Naive thymus-derived CD4-positive, alpha-beta T cell (primary cell): ENCODE measurements around the gene SUCLG2. TPM values are rescaled to one million over a fixed set of nuclear protein-coding genes. Genes with fewer than 3 reads are reported as not detected.

Experiments used
- ATAC-seq: fragments of 150-1000 bp; cut with Tn5 transposase; 2 replicates; pipeline ENCODE4 v1.10.0; 2021; ENCODE audit warnings: mild to moderate bottlenecking, moderate library complexity
- CTCF ChIA-PET: fragments of 350-600 bp; sonication (Branson Sonifier 250); formaldehyde crosslinking; loops from one replicate; lab custom pipeline; 2021; ENCODE audit warnings: antibody characterized with exemption; lab: Charles Lee
- POLR2A ChIA-PET: fragments of 350-600 bp; sonication (Branson Sonifier 250); formaldehyde crosslinking; loops from one replicate; lab custom pipeline; 2021; ENCODE audit warnings: antibody characterized with exemption, inconsistent platforms; lab: Charles Lee
- DNase-seq, 9 donors: peaks; one replicate each; pipeline versions ENCODE4 v3.0.0 to v3.0.0-alpha.2; 2020 to 2022; ENCODE audit warnings: mixed read lengths in 1 of 9
- H3K27ac ChIP-seq: one replicate; pipeline ENCODE4 v1.7.0; 2013; ENCODE audit warnings: mild to moderate bottlenecking, low read depth, low read length, moderate library complexity
- H3K27me3 ChIP-seq, 2 donors: one replicate each; pipeline ENCODE4 v1.7.0; 2013; ENCODE audit warnings: low read length in 2 of 2, mild to moderate bottlenecking in 2 of 2, moderate library complexity in 2 of 2; ENCODE audit not compliant: control insufficient read depth in 2 of 2, insufficient read depth in 2 of 2
- H3K36me3 ChIP-seq, 3 experiments: 1 replicate in 2 of 3; 2 replicates in 1 of 3; pipeline ENCODE4 v1.7.0; 2013; ENCODE audit warnings: low read length in 3 of 3, mild to moderate bottlenecking in 3 of 3, moderate library complexity in 1 of 3; ENCODE audit not compliant: insufficient read depth in 3 of 3, control insufficient read depth in 2 of 3
- H3K4me1 ChIP-seq, 2 donors: one replicate each; pipeline ENCODE4 v1.7.0; 2013; ENCODE audit warnings: low read length in 2 of 2, mild to moderate bottlenecking in 2 of 2, moderate library complexity in 1 of 2; ENCODE audit not compliant: control insufficient read depth in 2 of 2, insufficient read depth in 2 of 2
- H3K4me3 ChIP-seq: 2 replicates; pipeline ENCODE4 v1.7.0; 2013; ENCODE audit warnings: mild to moderate bottlenecking, low read length
- H3K9me3 ChIP-seq, 3 experiments: 1 replicate in 2 of 3; 2 replicates in 1 of 3; pipeline ENCODE4 v1.7.0; 2013; ENCODE audit warnings: low read length in 3 of 3; ENCODE audit not compliant: control insufficient read depth in 2 of 3
- H3K27ac Mint-ChIP-seq, 9 donors: one replicate each; pipeline ENCODE4 v1.8.0; 2020 to 2022; ENCODE audit warnings: mixed read lengths in 9 of 9, mild to moderate bottlenecking in 8 of 9, moderate library complexity in 5 of 9, inconsistent platforms in 2 of 9
- H3K27me3 Mint-ChIP-seq, 5 donors: one replicate each; pipeline ENCODE4 v1.8.0; 2021 to 2022; ENCODE audit warnings: mixed read lengths in 5 of 5, mild to moderate bottlenecking in 1 of 5
- H3K36me3 Mint-ChIP-seq, 5 donors: one replicate each; pipeline ENCODE4 v1.8.0; 2020 to 2022; ENCODE audit warnings: mixed read lengths in 5 of 5, mild to moderate bottlenecking in 3 of 5, inconsistent platforms in 1 of 5
- H3K4me1 Mint-ChIP-seq, 7 donors: one replicate each; pipeline ENCODE4 v1.8.0; 2020 to 2022; ENCODE audit warnings: mixed read lengths in 7 of 7, mild to moderate bottlenecking in 3 of 7, inconsistent platforms in 1 of 7
- H3K4me3 Mint-ChIP-seq, 10 donors: one replicate each; pipeline ENCODE4 v1.8.0; 2020 to 2022; ENCODE audit warnings: mild to moderate bottlenecking in 10 of 10, mixed read lengths in 10 of 10, moderate library complexity in 6 of 10, inconsistent platforms in 2 of 10
- H3K9me3 Mint-ChIP-seq, 11 donors: one replicate each; pipeline ENCODE4 v1.8.0; 2020 to 2022; ENCODE audit warnings: mixed read lengths in 11 of 11, mild to moderate bottlenecking in 4 of 11, inconsistent platforms in 1 of 11, moderate library complexity in 1 of 11
- intact Hi-C, 2 donors: fragments of 100-400 bp; cut with micrococcal nuclease; formaldehyde crosslinking; loops; one replicate each; pipeline ENCODE4 v1.15.1; 2023
- polyA plus RNA-seq, 2 donors: library from polyadenylated mRNA; unstranded; fragments of 300-500 nt; fragmentation: Illumina TruSeq; gene quantifications; one replicate each; pipeline ENCODE4 v1.2.3, GENCODE V29; 2021
- total RNA-seq, 6 experiments: library from RNA in 5 of 6; stranded (reverse) in 5 of 6; gene quantifications; 1 replicate in 5 of 6; 2 replicates in 1 of 6; pipeline ENCODE4 v1.2.3 and lab custom pipeline; 2021 to 2026

SUCLG2 gene
- total and polyA plus RNA-seq, 7 experiments from 2014 or later, result 49.7 to 97.9 (median 64.7) TPM

GRCh38 chr3:67524046-67524445, 130.4 kb downstream of the SUCLG2 start:
- Histone ChIP-seq H3K9me3 (no peaks in the 10 kb centered on the region), H3K27ac (no peak overlapping the region), H3K36me3 (peaks cover 4 to 53% (median 19%) of the 10 kb centered on the region in 3 experiments), H3K27me3 (no peaks in the 10 kb centered on the region), H3K4me3 (no peak overlapping the region), H3K4me1 (no peaks in the 10 kb centered on the region)
- Mint-ChIP-seq H3K4me1 (peaks cover 0 to 16% (median 6%) of the 10 kb centered on the region in 7 donors), H3K4me3 (no peak overlapping the region), H3K27me3 (no peaks in the 10 kb centered on the region), H3K36me3 (peaks cover 13 to 77% (median 54%) of the 10 kb centered on the region in 5 donors), H3K9me3 (peaks cover 0 to 5% (median 0%) of the 10 kb centered on the region in 11 donors), H3K27ac (no peak overlapping the region)
- no peak for ATAC-seq
- CTCF ChIA-PET, result no interaction called here
- POLR2A ChIA-PET, result no interaction called here
- DNase-seq, result no peak
- intact Hi-C loops, result no loop called here

GRCh38 chr3:67522081-67522480, 132.3 kb downstream of the SUCLG2 start:
- H3K27ac ChIP-seq, result no peak overlapping the region
- Mint-ChIP-seq H3K9me3 (peaks cover 0 to 5% (median 0%) of the 10 kb centered on the region in 11 donors), H3K36me3 (peaks cover 7 to 74% (median 44%) of the 10 kb centered on the region in 5 donors), H3K4me1 (peaks cover 0 to 6% (median 0%) of the 10 kb centered on the region in 7 donors), H3K27ac (no peak overlapping the region), H3K4me3 (no peak overlapping the region), H3K27me3 (no peaks in the 10 kb centered on the region)
- peaks cover 5 to 47% (median 9%) of the 10 kb centered on the region in 3 experiments for H3K36me3 ChIP-seq
- intact Hi-C loops, result loop anchor here in 1 of 2 donors (2.0 kb wide), 1 partner anchor 13 kb away; no protein-coding TSS in a partner anchor
- ATAC-seq, result no peak
- H3K27me3 ChIP-seq, result no peaks in the 10 kb centered on the region
- H3K4me3 ChIP-seq, result no peak overlapping the region
- ChIA-PET POLR2A (no interaction called here), CTCF (no interaction called here)
- H3K9me3 ChIP-seq, result no peaks in the 10 kb centered on the region
- DNase-seq, result no peak
- no peaks in the 10 kb centered on the region for H3K4me1 ChIP-seq

- Histone ChIP-seq H3K9me3 (no peaks in the 10 kb centered on the region), H3K4me3 (no peak overlapping the region), H3K27me3 (no peaks in the 10 kb centered on the region), H3K4me1 (no peaks in the 10 kb centered on the region), H3K36me3 (peaks cover 10 to 50% (median 12%) of the 10 kb centered on the region in 3 experiments), H3K27ac (no peak overlapping the region)
- DNase-seq, result no peak
- Mint-ChIP-seq H3K4me3 (no peak overlapping the region), H3K27me3 (no peaks in the 10 kb centered on the region), H3K4me1 (peaks cover 0 to 5% (median 0%) of the 10 kb centered on the region in 7 donors), H3K27ac (no peak overlapping the region), H3K9me3 (peaks cover 0 to 4% (median 0%) of the 10 kb centered on the region in 11 donors), H3K36me3 (peaks cover 7 to 73% (median 41%) of the 10 kb centered on the region in 5 donors)
- intact Hi-C loops, result no loop called here
- no peak for ATAC-seq
- ChIA-PET POLR2A (interaction anchor here (0.6 kb wide), 1 partner anchor 113 kb away, joined by 3 read pairs; no protein-coding TSS in a partner anchor), CTCF (no interaction called here)
Observed at GRCh38 chr3:67521053-67521646, 133.3 kb downstream of the SUCLG2 start.

GRCh38 chr3:67518236-67518635, 136.2 kb downstream of the SUCLG2 start:
- no peak for ATAC-seq
- H3K36me3 ChIP-seq, result peaks cover 12 to 52% (median 13%) of the 10 kb centered on the region in 3 experiments
- H3K27ac ChIP-seq, result no peak overlapping the region
- POLR2A ChIA-PET, result interaction anchor here (1.0 kb wide), 1 partner anchor 13 kb away, joined by 3 read pairs; no protein-coding TSS in a partner anchor
- Mint-ChIP-seq H3K9me3 (peaks cover 0 to 2% (median 0%) of the 10 kb centered on the region in 11 donors), H3K36me3 (peaks cover 0 to 76% (median 33%) of the 10 kb centered on the region in 5 donors), H3K27ac (no peak overlapping the region), H3K4me1 (peaks cover 0 to 4% (median 0%) of the 10 kb centered on the region in 7 donors), H3K27me3 (no peaks in the 10 kb centered on the region), H3K4me3 (no peak overlapping the region)
- intact Hi-C loops, result no loop called here
- H3K4me3 ChIP-seq, result no peak overlapping the region
- no peaks in the 10 kb centered on the region for H3K4me1 ChIP-seq
- DNase-seq, result no peak
- no peaks in the 10 kb centered on the region for H3K9me3 ChIP-seq
- H3K27me3 ChIP-seq, result no peaks in the 10 kb centered on the region
- CTCF ChIA-PET, result no interaction called here

DNA sequence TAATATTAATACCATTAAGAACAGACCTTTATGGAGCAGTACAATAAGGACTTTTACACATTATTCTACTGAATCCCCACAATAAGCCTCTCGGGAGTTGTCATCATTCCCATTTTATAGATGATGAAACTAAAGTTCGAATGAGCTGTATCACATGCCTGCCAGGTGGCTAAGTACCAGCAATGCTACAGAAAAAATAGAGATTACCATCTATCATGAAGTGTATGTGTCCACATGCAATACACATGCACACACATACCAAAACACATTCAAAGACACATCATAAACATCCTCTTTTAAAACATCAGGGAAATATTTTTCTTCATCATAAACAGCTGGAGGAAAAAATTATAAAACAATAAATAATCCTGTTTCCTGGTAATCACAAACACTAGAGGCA, 136.6 kb downstream of the SUCLG2 start:
- Histone ChIP-seq H3K27ac (no peak overlapping the region), H3K9me3 (no peaks in the 10 kb centered on the region), H3K27me3 (no peaks in the 10 kb centered on the region), H3K4me1 (no peaks in the 10 kb centered on the region), H3K4me3 (no peak overlapping the region), H3K36me3 (peaks cover 12 to 52% (median 13%) of the 10 kb centered on the region in 3 experiments)
- H3K27ac Mint-ChIP-seq, result no peak overlapping the region
- no peak overlapping the region for H3K4me3 Mint-ChIP-seq
- DNase-seq (no peak), ATAC-seq (no peak)
- H3K36me3 Mint-ChIP-seq, result peaks cover 0 to 80% (median 38%) of the 10 kb centered on the region in 5 donors
- no peaks in the 10 kb centered on the region for H3K27me3 Mint-ChIP-seq
- intact Hi-C loops, result no loop called here
- peaks cover 0 to 2% (median 0%) of the 10 kb centered on the region in 11 donors for H3K9me3 Mint-ChIP-seq
- peaks cover 0 to 4% (median 0%) of the 10 kb centered on the region in 7 donors for H3K4me1 Mint-ChIP-seq
- CTCF ChIA-PET, result interaction anchor here (0.5 to 0.6 kb wide), 2 partner anchors 373 to 869 kb away, joined by 3 read pairs; no protein-coding TSS in a partner anchor
- POLR2A ChIA-PET, result interaction anchor here (1.0 kb wide), 1 partner anchor 12 kb away, joined by 3 read pairs; no protein-coding TSS in a partner anchor

GRCh38 chr3:67516496-67516895, 137.9 kb downstream of the SUCLG2 start:
- Mint-ChIP-seq H3K36me3 (peaks cover 0 to 77% (median 43%) of the 10 kb centered on the region in 5 donors), H3K4me1 (peaks cover 0 to 6% (median 0%) of the 10 kb centered on the region in 7 donors)

More at GRCh38 chr3:67516496-67516895, 137.9 kb downstream of the SUCLG2 start:
- intact Hi-C loops, result no loop called here
- no peaks in the 10 kb centered on the region for H3K9me3 ChIP-seq
- H3K27me3 ChIP-seq, result no peaks in the 10 kb centered on the region
- no peaks in the 10 kb centered on the region for H3K4me1 ChIP-seq
- peaks cover 12 to 52% (median 13%) of the 10 kb centered on the region in 3 experiments for H3K36me3 ChIP-seq
- H3K27ac Mint-ChIP-seq, result no peak overlapping the region
- H3K4me3 ChIP-seq, result no peak overlapping the region
- ChIA-PET CTCF (no interaction called here), POLR2A (no interaction called here)
- H3K9me3 Mint-ChIP-seq, result peaks cover 0 to 2% (median 0%) of the 10 kb centered on the region in 11 donors
- H3K4me3 Mint-ChIP-seq, result no peak overlapping the region
- H3K27ac ChIP-seq, result no peak overlapping the region
- H3K27me3 Mint-ChIP-seq, result no peaks in the 10 kb centered on the region
- no peak for ATAC-seq
- no peak for DNase-seq
